PC-9 (cell line): Measurements from ENCODE around the gene EPHA1. TPM values are rescaled to one million over a fixed set of nuclear protein-coding genes. Genes with fewer than 3 reads are reported as not detected.

Experiments used
- BruUV-seq: library from RNA; stranded (reverse); fragments of 400-500 nt; replicated peaks from 2 replicates; lab custom pipeline; 2021; lab: Mats Ljungman, UMichigan
- CTCF ChIA-PET: fragments of 300-600 bp; sonication (Branson Sonifier 250); formaldehyde crosslinking; loops from one replicate; lab custom pipeline; 2022; ENCODE audit warnings: antibody characterized with exemption; lab: Charles Lee
- POLR2A ChIA-PET: fragments of 300-600 bp; sonication (Branson Sonifier 250); formaldehyde crosslinking; loops from one replicate; lab custom pipeline; 2022; ENCODE audit warnings: antibody characterized with exemption; ENCODE audit not compliant: unreplicated experiment; lab: Charles Lee
- DNase-seq, 2 experiments: peaks; one replicate each; pipeline versions ENCODE4 v3.0.0 to v3.0.0-alpha.2; 2015 to 2022; ENCODE audit warnings: mixed read lengths in 1 of 2
- H2AFZ ChIP-seq: fragments of 200-600 bp; sonication (generic); 2 replicates; pipeline ENCODE4 v1.8.1; 2017; ENCODE audit warnings: antibody characterized with exemption
- H3F3A ChIP-seq: fragments of 200-600 bp; sonication (generic); 2 replicates; pipeline ENCODE4 v1.8.1; 2017; ENCODE audit warnings: antibody characterized with exemption, mild to moderate bottlenecking, low read depth; ENCODE audit not compliant: insufficient read depth
- H3K27ac ChIP-seq: fragments of 200-600 bp; sonication (generic); 2 replicates; pipeline ENCODE4 v1.6.1; 2016; ENCODE audit warnings: mixed run types
- H3K27me3 ChIP-seq: fragments of 200-600 bp; sonication (generic); 2 replicates; pipeline ENCODE4 v1.6.1; 2016; ENCODE audit warnings: low read depth, mixed run types; ENCODE audit not compliant: insufficient read depth
- H3K36me3 ChIP-seq: fragments of 200-600 bp; sonication (generic); 2 replicates; pipeline ENCODE4 v1.6.1; 2016; ENCODE audit warnings: low read depth, mixed run types
- H3K4me1 ChIP-seq: fragments of 200-600 bp; sonication (generic); replicated peaks from 2 replicates; pipeline ENCODE4 v1.6.1; 2016; ENCODE audit warnings: mixed run types; ENCODE audit not compliant: insufficient read depth
- H3K4me2 ChIP-seq: fragments of 200-600 bp; sonication (generic); 2 replicates; pipeline ENCODE4 v1.6.1; 2017; ENCODE audit warnings: mixed run types
- H3K4me3 ChIP-seq: fragments of 200-600 bp; sonication (generic); 2 replicates; pipeline ENCODE4 v1.6.1; 2016; ENCODE audit warnings: mixed run types
- H3K79me2 ChIP-seq: fragments of 200-600 bp; sonication (generic); 2 replicates; pipeline ENCODE4 v1.6.1; 2017; ENCODE audit warnings: low read depth, mixed run types
- H3K9me2 ChIP-seq: fragments of 200-600 bp; sonication (generic); 2 replicates; pipeline ENCODE4 v1.8.1; 2017; ENCODE audit warnings: mild to moderate bottlenecking; ENCODE audit not compliant: insufficient read depth
- H3K9me3 ChIP-seq: fragments of 200-600 bp; sonication (generic); 2 replicates; pipeline ENCODE4 v1.8.1; 2016; ENCODE audit warnings: low read depth; ENCODE audit not compliant: insufficient read depth
- H4K20me1 ChIP-seq: fragments of 200-600 bp; sonication (generic); 2 replicates; pipeline ENCODE4 v1.8.1; 2017; ENCODE audit not compliant: insufficient read depth
- CTCF ChIP-seq: fragments of 200-600 bp; sonication (generic); conservative IDR thresholded peaks from 2 replicates; pipeline ENCODE4 v1.6.1; 2017; ENCODE audit warnings: mixed run types, antibody characterized with exemption, mild to moderate bottlenecking, moderate library complexity
- EZH2 ChIP-seq: fragments of 200-600 bp; sonication (generic); IDR thresholded peaks from 2 replicates; pipeline ENCODE4 v1.8.0; 2017; ENCODE audit warnings: antibody characterized with exemption, low read depth
- intact Hi-C: fragments of 100-400 bp; cut with micrococcal nuclease; formaldehyde crosslinking; loops from one replicate; pipeline ENCODE4 v1.10.0; 2022; ENCODE audit not compliant: unreplicated experiment
- total RNA-seq: library from RNA; stranded (reverse); gene quantifications from 2 replicates; pipeline ENCODE4 v1.2.3, GENCODE V29; 2021

Gene EPHA1
- total RNA-seq, 1 experiment from 2014 or later, result 35.5 TPM

GRCh38 chr7:143363016-143363937 lies 45.4 kb downstream of the EPHA1 start:
- H3K9me2 ChIP-seq, result no peaks in the 10 kb centered on the region
- no peaks in the 10 kb centered on the region for H3K79me2 ChIP-seq
- H2AFZ ChIP-seq, result no peak overlapping the region
- peak overlapping the region; percentile 94 for H3K4me2 ChIP-seq
- BruUV-seq, result no TSS peak
- H4K20me1 ChIP-seq, result no peaks in the 10 kb centered on the region
- no peaks in the 10 kb centered on the region for H3K9me3 ChIP-seq
- H3K27me3 ChIP-seq, result peaks cover 58% of the 10 kb centered on the region
- H3K4me3 ChIP-seq, result peak overlapping the region; percentile 76; the same call in 1 of the 2 replicates
- H3K4me1 ChIP-seq, result peaks cover 20% of the 10 kb centered on the region
- no peak for DNase-seq
- H3K36me3 ChIP-seq, result no peaks in the 10 kb centered on the region
- ChIA-PET CTCF (no interaction called here), POLR2A (no interaction called here)
- TF ChIP-seq EZH2 (peak; percentile 98), CTCF (no peak)
- intact Hi-C loops, result no loop called here
- H3K27ac ChIP-seq, result no peak overlapping the region
- peaks cover 17% of the 10 kb centered on the region for H3F3A ChIP-seq

GRCh38 chr7:143362131-143363015 lies 46.3 kb downstream of the EPHA1 start, which contains the start of gene FAM131B:
Gene FAM131B, minus strand, starts transcription at chr7:143362713. Its CDS starts 110 bp downstream, at chr7:143362603.
- no TSS peak for BruUV-seq
- intact Hi-C loops, result no loop called here

More at GRCh38 chr7:143362131-143363015, 46.3 kb downstream of the EPHA1 start, which contains the start of gene FAM131B:
- H3K79me2 ChIP-seq, result no peaks in the 10 kb centered on the region
- H3K36me3 ChIP-seq, result no peaks in the 10 kb centered on the region
- POLR2A ChIA-PET, result interaction anchor here (0.6 kb wide), 1 partner anchor 903 kb away, joined by 4 read pairs; no protein-coding TSS in a partner anchor
- TF ChIP-seq CTCF (no peak), EZH2 (peak; percentile 97)
- H3K9me3 ChIP-seq, result no peaks in the 10 kb centered on the region
- H3F3A ChIP-seq, result peaks cover 13% of the 10 kb centered on the region; the same call in 1 of the 2 replicates
- peak within 1 kb of the TSS; percentile 76 for H3K4me3 ChIP-seq
- peak within 1 kb of the TSS; percentile 80 for H2AFZ ChIP-seq
- peaks cover 60% of the 10 kb centered on the region for H3K27me3 ChIP-seq
- no peak within 1 kb of the TSS for H3K27ac ChIP-seq
- no peaks in the 10 kb centered on the region for H4K20me1 ChIP-seq
- peak within 1 kb of the TSS; percentile 94 for H3K4me2 ChIP-seq
- H3K4me1 ChIP-seq, result peaks cover 11% of the 10 kb centered on the region
- CTCF ChIA-PET, result interaction anchor here (0.7 kb wide), 1 partner anchor 17 kb away, joined by 9 read pairs; no protein-coding TSS in a partner anchor
- no peak for DNase-seq
- H3K9me2 ChIP-seq, result no peaks in the 10 kb centered on the region
